ENCODE measurements around the gene POLRMT. TPM values are rescaled to one million over a fixed set of nuclear protein-coding genes. Genes with fewer than 3 reads are reported as not detected.

POLRMT gene
- polyA plus RNA-seq, 1 experiment = 15.5 TPM

- peaks cover 5% of the 10 kb centered on the region; the same call in 1 of the 2 replicates for H3K9me3 ChIP-seq (ENCODE audit: control insufficient read depth, insufficient read depth, low read length)
- H3K4me3 ChIP-seq (ENCODE audit: low read depth, low read length) = peak overlapping the region; percentile 67
- no peak for TF ChIP-seq CTCF (IDR thresholded peaks at IDR 0.05; ENCODE audit: low read depth, low read length)
- DNase-seq (ENCODE audit: low read depth, low spot score) = no peak
- no peaks in the 10 kb centered on the region for H3K27me3 ChIP-seq (ENCODE audit: control insufficient read depth, insufficient read depth, low read length)
- H3K27ac ChIP-seq (ENCODE audit: low read depth, low read length) = peak overlapping the region; percentile 82
- CTCF ChIA-PET = no interaction called here
- POLR2A ChIA-PET = interaction anchor here (0.6 to 1.7 kb wide), 6 partner anchors 12 to 207 kb away, joined by 3 to 13 read pairs (median 4); partner anchors contain the start of gene CDC34
These were observed 61.8 kb downstream of the POLRMT start for GRCh38 chr19:571566-571974.

GRCh38 chr19:570937-571565, 62.3 kb downstream of the POLRMT start:
- peaks cover 5% of the 10 kb centered on the region; the same call in 1 of the 2 replicates for H3K9me3 ChIP-seq (ENCODE audit: control insufficient read depth, insufficient read depth, low read length)
- CTCF ChIA-PET = no interaction called here
- TF ChIP-seq CTCF (IDR thresholded peaks at IDR 0.05; ENCODE audit: low read depth, low read length) = no peak
- no peak for DNase-seq (ENCODE audit: low read depth, low spot score)
- H3K27me3 ChIP-seq (ENCODE audit: control insufficient read depth, insufficient read depth, low read length) = no peaks in the 10 kb centered on the region
- peak overlapping the region; percentile 82 for H3K27ac ChIP-seq (ENCODE audit: low read depth, low read length)
- peak overlapping the region; percentile 67 for H3K4me3 ChIP-seq (ENCODE audit: low read depth, low read length)
- POLR2A ChIA-PET = interaction anchor here (0.7 to 1.1 kb wide), 3 partner anchors 40 to 152 kb away, joined by 3 to 6 read pairs (median 3); partner anchors contain the start of gene CDC34

- Histone ChIP-seq H3K9me3 (ENCODE audit: control insufficient read depth, insufficient read depth, low read length) (peaks cover 5% of the 10 kb centered on the region; the same call in 1 of the 2 replicates), H3K27me3 (ENCODE audit: control insufficient read depth, insufficient read depth, low read length) (no peaks in the 10 kb centered on the region), H3K27ac (ENCODE audit: low read depth, low read length) (no peak overlapping the region), H3K4me3 (ENCODE audit: low read depth, low read length) (no peak overlapping the region)
- ChIA-PET CTCF (no interaction called here), POLR2A (no interaction called here)
- DNase-seq (ENCODE audit: low read depth, low spot score) = no peak
- TF ChIP-seq CTCF (IDR thresholded peaks at IDR 0.05; ENCODE audit: low read depth, low read length) = no peak
These were observed 63.1 kb downstream of the POLRMT start for GRCh38 chr19:570251-570686.

- Histone ChIP-seq H3K4me3 (ENCODE audit: low read depth, low read length) (no peak overlapping the region), H3K9me3 (ENCODE audit: control insufficient read depth, insufficient read depth, low read length) (peaks cover 5% of the 10 kb centered on the region; the same call in 1 of the 2 replicates), H3K27ac (ENCODE audit: low read depth, low read length) (no peak overlapping the region), H3K27me3 (ENCODE audit: control insufficient read depth, insufficient read depth, low read length) (no peaks in the 10 kb centered on the region)
- POLR2A ChIA-PET = no interaction called here
- CTCF ChIA-PET = no interaction called here
- no peak for TF ChIP-seq CTCF (IDR thresholded peaks at IDR 0.05; ENCODE audit: low read depth, low read length)
- DNase-seq (ENCODE audit: low read depth, low spot score) = no peak
These were observed 65.9 kb downstream of the POLRMT start for GRCh38 chr19:567296-567900.

Other genes starting within 250 kb of the POLRMT start
- gene C2CD4C, start 224.4 kb downstream of the POLRMT start, polyA plus RNA-seq (2011; rRNA removed) = 0.05 TPM in 1 of 2 replicates, not detected in the other
- gene SHC2, start 172.5 kb downstream of the POLRMT start, polyA plus RNA-seq (2011; rRNA removed) = 1.3 and 2.2 TPM in 2 replicates
- gene MADCAM1, start 137.1 kb downstream of the POLRMT start, polyA plus RNA-seq (2011; rRNA removed) = not detected in 2 replicates
- 2.6 and 4.1 TPM in 2 replicates for gene TPGS1, start 126.0 kb downstream of the POLRMT start, polyA plus RNA-seq (2011; rRNA removed)
- 34.0 and 54.0 TPM in 2 replicates for gene CDC34, start 101.8 kb downstream of the POLRMT start, polyA plus RNA-seq (2011; rRNA removed)
- gene GZMM, start 89.5 kb downstream of the POLRMT start, polyA plus RNA-seq (2011; rRNA removed) = not detected in 2 replicates
- 404 and 515 TPM in 2 replicates for gene BSG, start 60.9 kb downstream of the POLRMT start, polyA plus RNA-seq (2011; rRNA removed)
- 0.33 and 0.58 TPM in 2 replicates for gene HCN2, start 43.7 kb downstream of the POLRMT start, polyA plus RNA-seq (2011; rRNA removed)
- not detected in 2 replicates for gene FGF22, start 6.3 kb upstream of the POLRMT start, polyA plus RNA-seq (2011; rRNA removed)
- gene RNF126, start 29.7 kb upstream of the POLRMT start, polyA plus RNA-seq (2011; rRNA removed) = 1.7 and 3.1 TPM in 2 replicates
- 21.2 and 23.2 TPM in 2 replicates for gene FSTL3, start 42.9 kb upstream of the POLRMT start, polyA plus RNA-seq (2011; rRNA removed)
- gene PRSS57, start 61.9 kb upstream of the POLRMT start, polyA plus RNA-seq (2011; rRNA removed) = not detected in 2 replicates
- gene PALM, start 75.4 kb upstream of the POLRMT start, polyA plus RNA-seq (2011; rRNA removed) = 1.8 and 2.4 TPM in 2 replicates
- gene MISP, start 117.6 kb upstream of the POLRMT start, polyA plus RNA-seq (2011; rRNA removed) = 0.07 and 0.09 TPM in 2 replicates
- gene PTBP1, start 163.9 kb upstream of the POLRMT start, polyA plus RNA-seq (2011; rRNA removed) = 141 and 216 TPM in 2 replicates
- 1.3 and 2.2 TPM in 2 replicates for gene PLPPR3, start 188.4 kb upstream of the POLRMT start, polyA plus RNA-seq (2011; rRNA removed)
- 0.04 TPM in 1 of 2 replicates, not detected in the other for gene AZU1, start 194.3 kb upstream of the POLRMT start, polyA plus RNA-seq (2011; rRNA removed)
- gene PRTN3, start 207.5 kb upstream of the POLRMT start, polyA plus RNA-seq (2011; rRNA removed) = not detected in 2 replicates
- not detected in 2 replicates for gene ELANE, start 218.8 kb upstream of the POLRMT start, polyA plus RNA-seq (2011; rRNA removed)
- 0.45 and 1.0 TPM in 2 replicates for gene CFD, start 226.1 kb upstream of the POLRMT start, polyA plus RNA-seq (2011; rRNA removed)